22Rv1 (cell line): ENCODE results near the gene KLK6.

ENCODE experiments used
- ZFX ChIP-seq: fragments of 450-650 bp; IDR thresholded peaks from 2 replicates; pipeline ENCODE4 v1.6.1; 2017; ENCODE audit warnings: antibody characterized with exemption, borderline replicate concordance
- TF ChIP-seq, protein P1 (sequence below): fragments of 450-650 bp; IDR thresholded peaks from 2 replicates; pipeline ENCODE4 v1.5.1; 2017; ENCODE audit warnings: mild to moderate bottlenecking

DNA sequence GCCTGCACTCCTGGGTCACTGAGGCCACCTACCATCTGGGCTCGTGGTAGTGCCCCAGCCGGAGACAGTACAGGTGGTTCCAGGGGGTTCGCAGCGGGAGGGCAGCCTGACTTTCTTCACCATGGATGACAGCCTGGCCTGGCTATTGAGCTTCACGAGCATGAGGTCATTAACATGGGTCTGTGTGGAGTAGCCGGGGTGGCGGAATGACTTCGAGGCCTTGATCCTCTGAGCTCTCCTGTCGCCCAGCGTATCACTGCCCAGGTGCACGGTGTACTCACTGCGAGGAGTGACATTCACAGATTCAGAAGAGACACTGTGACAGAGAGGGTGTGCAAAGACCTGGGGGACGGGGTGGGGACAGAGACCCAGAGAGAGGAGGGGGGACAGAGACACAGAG lies 10.8 kb upstream of the KLK6 start:
- TF ChIP-seq, protein P1, sequence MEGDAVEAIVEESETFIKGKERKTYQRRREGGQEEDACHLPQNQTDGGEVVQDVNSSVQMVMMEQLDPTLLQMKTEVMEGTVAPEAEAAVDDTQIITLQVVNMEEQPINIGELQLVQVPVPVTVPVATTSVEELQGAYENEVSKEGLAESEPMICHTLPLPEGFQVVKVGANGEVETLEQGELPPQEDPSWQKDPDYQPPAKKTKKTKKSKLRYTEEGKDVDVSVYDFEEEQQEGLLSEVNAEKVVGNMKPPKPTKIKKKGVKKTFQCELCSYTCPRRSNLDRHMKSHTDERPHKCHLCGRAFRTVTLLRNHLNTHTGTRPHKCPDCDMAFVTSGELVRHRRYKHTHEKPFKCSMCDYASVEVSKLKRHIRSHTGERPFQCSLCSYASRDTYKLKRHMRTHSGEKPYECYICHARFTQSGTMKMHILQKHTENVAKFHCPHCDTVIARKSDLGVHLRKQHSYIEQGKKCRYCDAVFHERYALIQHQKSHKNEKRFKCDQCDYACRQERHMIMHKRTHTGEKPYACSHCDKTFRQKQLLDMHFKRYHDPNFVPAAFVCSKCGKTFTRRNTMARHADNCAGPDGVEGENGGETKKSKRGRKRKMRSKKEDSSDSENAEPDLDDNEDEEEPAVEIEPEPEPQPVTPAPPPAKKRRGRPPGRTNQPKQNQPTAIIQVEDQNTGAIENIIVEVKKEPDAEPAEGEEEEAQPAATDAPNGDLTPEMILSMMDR = no peak
- no peak for TF ChIP-seq ZFX
